ENCODE results near the gene U2SURP. TPM values are rescaled to one million over a fixed set of nuclear protein-coding genes. Genes with fewer than 3 reads are reported as not detected.

U2SURP gene
- total RNA-seq, 4 donors from 2014 or later, result 39.3 to 63.3 (median 47.1) TPM

GRCh38 chr3:142998439-142998838, 2.9 kb upstream of the U2SURP start:
- TF ChIP-seq CTCF (IDR thresholded peaks at IDR 0.05) (no peak), POLR2A (IDR thresholded peaks at IDR 0.05) (no peak)
- WGBS, 2 donors, result 80 to 87% methylated on average over 3 of the region's 3 CpGs
- intact Hi-C loops (cut with DNase I; ENCODE audit: low total_unique reads), result no loop called here
- H3K4me3 ChIP-seq (ENCODE audit: low read depth, poor library complexity, severe bottlenecking), result no peak overlapping the region
- no peak for DNase-seq (ENCODE audit: low spot score in 2 of 2)

- intact Hi-C loops (cut with DNase I; ENCODE audit: low total_unique reads), result no loop called here
- TF ChIP-seq POLR2A (IDR thresholded peaks at IDR 0.05), result no peak
- TF ChIP-seq CTCF (IDR thresholded peaks at IDR 0.05), result no peak
- H3K4me3 ChIP-seq (ENCODE audit: low read depth, poor library complexity, severe bottlenecking), result no peak overlapping the region
- DNase-seq (ENCODE audit: low spot score in 2 of 2), result no peak
- 71 to 77% methylated on average over 4 of the region's 4 CpGs for WGBS, 2 donors
Measured at GRCh38 chr3:142999881-143000280, 1.5 kb upstream of the U2SURP start.

- 11 to 25% methylated on average over 10 of the region's 10 CpGs for WGBS, 2 donors
- peak overlapping the region; percentile 45 for H3K4me3 ChIP-seq (ENCODE audit: low read depth, poor library complexity, severe bottlenecking)
- intact Hi-C loops (cut with DNase I; ENCODE audit: low total_unique reads), result no loop called here
Measured at GRCh38 chr3:143000528-143000927, 842 bp upstream of the U2SURP start.

GRCh38 chr3:143001034-143001368, 369 bp upstream of the U2SURP start:
- peak overlapping the region; percentile 45 for H3K4me3 ChIP-seq (ENCODE audit: low read depth, poor library complexity, severe bottlenecking)
- peak; percentile 71 to 93 for DNase-seq (ENCODE audit: low spot score in 2 of 2)
- intact Hi-C loops (cut with DNase I; ENCODE audit: low total_unique reads), result no loop called here
- TF ChIP-seq POLR2A (IDR thresholded peaks at IDR 0.05) (no peak), CTCF (IDR thresholded peaks at IDR 0.05) (no peak)
- WGBS, 2 donors, result 0 to 1% methylated on average over 15 of the region's 15 CpGs

More at GRCh38 chr3:143000528-143000927, 842 bp upstream of the U2SURP start:
- no peak for TF ChIP-seq CTCF (IDR thresholded peaks at IDR 0.05)
- no peak for TF ChIP-seq POLR2A (IDR thresholded peaks at IDR 0.05)
- DNase-seq (ENCODE audit: low spot score in 2 of 2), result no peak

GRCh38 chr3:143002083-143002712, 828 bp downstream of the U2SURP start:
- peak overlapping the region; percentile 96 for H3K4me3 ChIP-seq (ENCODE audit: low read depth, poor library complexity, severe bottlenecking)
- no peak for TF ChIP-seq CTCF (IDR thresholded peaks at IDR 0.05)
- no peak for TF ChIP-seq POLR2A (IDR thresholded peaks at IDR 0.05)
- no peak for DNase-seq (ENCODE audit: low spot score in 2 of 2)
- WGBS, 2 donors, result 1% methylated on average over 19 of the region's 19 CpGs
- intact Hi-C loops (cut with DNase I; ENCODE audit: low total_unique reads), result no loop called here

- 4% methylated on average over 9 of the region's 9 CpGs for WGBS, 2 donors
- DNase-seq (ENCODE audit: low spot score in 2 of 2), result no peak
- intact Hi-C loops (cut with DNase I; ENCODE audit: low total_unique reads), result no loop called here
- TF ChIP-seq CTCF (IDR thresholded peaks at IDR 0.05) (no peak), POLR2A (IDR thresholded peaks at IDR 0.05) (no peak)
- no peak overlapping the region for H3K4me3 ChIP-seq (ENCODE audit: low read depth, poor library complexity, severe bottlenecking)
Measured at GRCh38 chr3:143002727-143003126, 1.4 kb downstream of the U2SURP start.

All from lower leg skin (tissue), 4 donors.